GM21367 (cell line): ENCODE results near the gene SMOC1.

Experiments
- ATAC-seq: cut with Tn5 transposase; IDR thresholded peaks from one replicate; pipeline ENCODE4 v1.9.1; 2021; ENCODE audit not compliant: unreplicated experiment

SMOC1 gene, protein sequence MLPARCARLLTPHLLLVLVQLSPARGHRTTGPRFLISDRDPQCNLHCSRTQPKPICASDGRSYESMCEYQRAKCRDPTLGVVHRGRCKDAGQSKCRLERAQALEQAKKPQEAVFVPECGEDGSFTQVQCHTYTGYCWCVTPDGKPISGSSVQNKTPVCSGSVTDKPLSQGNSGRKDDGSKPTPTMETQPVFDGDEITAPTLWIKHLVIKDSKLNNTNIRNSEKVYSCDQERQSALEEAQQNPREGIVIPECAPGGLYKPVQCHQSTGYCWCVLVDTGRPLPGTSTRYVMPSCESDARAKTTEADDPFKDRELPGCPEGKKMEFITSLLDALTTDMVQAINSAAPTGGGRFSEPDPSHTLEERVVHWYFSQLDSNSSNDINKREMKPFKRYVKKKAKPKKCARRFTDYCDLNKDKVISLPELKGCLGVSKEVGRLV

DNA sequence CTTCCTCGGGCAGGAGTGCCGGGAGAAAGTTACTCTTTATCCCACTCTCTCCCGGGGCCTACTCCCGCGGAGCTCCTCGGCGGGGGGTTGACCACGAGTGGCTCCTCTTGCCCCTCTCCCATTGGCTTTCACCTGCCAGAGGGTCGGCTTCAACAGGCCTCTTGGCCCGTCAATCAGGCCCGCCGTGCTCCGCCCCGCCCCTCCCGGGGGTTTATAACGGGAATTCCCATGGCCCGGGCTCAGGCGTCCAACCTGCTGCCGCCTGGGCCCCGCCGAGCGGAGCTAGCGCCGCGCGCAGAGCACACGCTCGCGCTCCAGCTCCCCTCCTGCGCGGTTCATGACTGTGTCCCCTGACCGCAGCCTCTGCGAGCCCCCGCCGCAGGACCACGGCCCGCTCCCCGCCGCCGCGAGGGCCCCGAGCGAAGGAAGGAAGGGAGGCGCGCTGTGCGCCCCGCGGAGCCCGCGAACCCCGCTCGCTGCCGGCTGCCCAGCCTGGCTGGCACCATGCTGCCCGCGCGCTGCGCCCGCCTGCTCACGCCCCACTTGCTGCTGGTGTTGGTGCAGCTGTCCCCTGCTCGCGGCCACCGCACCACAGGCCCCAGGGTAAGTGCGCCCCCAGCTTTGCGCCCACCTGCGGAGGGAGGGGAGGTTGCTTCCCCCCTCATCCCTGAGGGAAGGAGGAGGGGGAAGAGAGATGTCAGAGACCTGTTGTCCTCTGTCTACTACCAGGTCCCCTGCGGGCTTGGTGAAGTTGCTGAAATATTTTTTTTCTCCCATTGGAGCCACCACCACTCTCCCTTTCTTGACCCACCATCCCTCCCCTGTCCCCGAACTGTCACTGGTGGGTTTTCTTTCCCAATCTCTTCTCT is at the start of gene SMOC1:
Gene SMOC1 (plus strand): TSS at position 242 of the 869 bp plus-strand sequence. CDS start 263 bp downstream, at position 505.
- no peak for ATAC-seq

DNA sequence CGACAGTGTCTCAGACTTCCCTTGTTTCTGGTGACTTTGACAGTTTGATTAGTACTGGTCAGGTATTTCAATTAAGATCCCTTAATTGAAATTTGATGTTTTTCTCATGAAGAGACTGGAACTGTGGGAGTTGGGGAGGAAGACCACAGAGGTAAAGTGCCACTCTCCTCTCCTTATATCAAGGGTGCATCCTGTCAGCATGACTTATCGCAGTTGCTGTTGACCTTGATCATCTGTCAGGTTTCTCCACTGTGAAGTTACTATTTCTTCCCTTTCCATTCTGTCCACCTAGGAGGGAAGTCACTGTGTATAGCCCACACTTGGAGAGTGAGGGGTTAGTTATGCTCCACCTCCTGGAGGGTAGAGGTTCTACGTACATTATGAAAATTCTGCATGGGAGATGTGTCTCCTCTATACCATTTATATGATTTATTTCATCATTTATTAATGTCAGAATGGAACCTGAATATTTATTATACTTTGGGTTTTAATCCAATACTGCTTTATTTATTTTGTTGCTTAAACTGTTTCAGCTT is 40.3 kb upstream of the SMOC1 start:
- no peak for ATAC-seq

DNA sequence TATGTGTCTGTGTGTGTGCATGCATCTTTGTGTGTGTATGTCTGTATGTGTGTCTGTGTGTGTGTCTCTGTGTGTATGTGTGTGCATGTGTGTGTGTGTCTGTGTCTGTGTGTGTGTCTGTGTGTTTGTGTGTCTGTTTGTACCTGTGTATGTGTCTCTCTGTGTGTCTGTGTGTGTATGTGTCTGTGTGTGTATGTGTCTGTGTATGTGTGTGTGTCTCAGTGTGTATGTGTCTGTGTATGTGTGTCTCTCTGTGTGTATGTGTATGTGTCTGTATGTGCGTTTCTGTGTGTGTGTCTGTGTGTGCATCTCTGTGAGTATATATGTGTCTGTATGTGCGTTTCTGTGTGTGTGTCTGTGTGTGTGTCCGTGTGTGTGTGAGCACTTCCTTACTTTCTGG is 39.6 kb upstream of the SMOC1 start:
- ATAC-seq: no peak

DNA sequence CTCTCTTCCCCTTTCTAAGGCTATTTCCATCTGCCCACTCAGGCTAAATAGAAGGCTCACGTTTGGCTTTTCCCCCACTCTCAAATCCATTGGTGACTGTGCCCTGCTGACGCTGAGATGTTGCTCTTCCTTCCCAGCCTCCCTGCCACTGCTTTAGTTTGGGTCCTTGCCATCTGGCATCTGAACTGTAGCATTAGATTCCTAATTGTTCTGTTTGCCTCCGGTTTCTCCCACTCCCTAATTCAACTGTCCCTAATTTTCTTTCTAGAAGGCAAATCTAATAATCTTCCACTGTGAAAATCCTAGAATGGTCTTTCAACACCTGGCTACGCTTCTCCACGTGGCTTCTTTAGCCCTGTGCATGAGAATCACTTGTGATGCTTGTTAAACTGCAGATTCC is 37.6 kb upstream of the SMOC1 start:
- no peak for ATAC-seq

DNA sequence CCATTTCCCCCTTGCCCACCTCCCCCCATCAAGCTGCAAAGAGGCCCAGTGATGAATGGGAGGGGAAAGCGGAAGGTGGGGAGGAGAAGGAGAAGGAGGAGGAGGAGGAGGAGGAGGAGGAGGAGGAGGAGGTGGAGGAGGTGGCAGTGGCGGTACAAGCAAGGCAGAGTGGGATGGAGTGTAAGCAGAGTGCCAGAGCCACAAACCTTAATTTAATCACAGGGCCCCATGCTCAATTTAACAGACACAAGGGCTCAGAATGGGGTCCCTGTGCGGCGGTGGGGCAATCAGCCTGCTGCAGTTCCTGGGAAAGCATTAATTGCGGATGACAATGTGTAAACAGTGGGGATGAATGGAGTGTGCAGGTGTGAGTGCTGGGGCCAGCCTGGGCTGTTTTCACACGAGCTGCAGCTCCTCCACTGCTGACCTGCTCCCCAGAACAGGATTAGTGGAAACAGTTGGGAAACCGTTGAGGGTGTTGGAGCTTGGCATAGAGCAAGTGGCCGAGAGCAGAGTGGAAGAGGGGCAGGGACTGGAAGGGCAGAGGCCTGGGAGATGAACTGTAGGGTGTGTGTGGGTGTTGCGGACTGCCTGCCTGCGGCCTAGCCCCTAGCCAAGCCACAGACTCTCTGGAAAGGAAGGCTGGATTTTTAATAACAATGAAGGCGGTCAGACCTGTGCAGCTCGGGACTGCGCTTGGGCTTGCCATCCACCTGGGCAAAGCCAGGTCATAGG is 36.4 kb upstream of the SMOC1 start:
- ATAC-seq: no peak

DNA sequence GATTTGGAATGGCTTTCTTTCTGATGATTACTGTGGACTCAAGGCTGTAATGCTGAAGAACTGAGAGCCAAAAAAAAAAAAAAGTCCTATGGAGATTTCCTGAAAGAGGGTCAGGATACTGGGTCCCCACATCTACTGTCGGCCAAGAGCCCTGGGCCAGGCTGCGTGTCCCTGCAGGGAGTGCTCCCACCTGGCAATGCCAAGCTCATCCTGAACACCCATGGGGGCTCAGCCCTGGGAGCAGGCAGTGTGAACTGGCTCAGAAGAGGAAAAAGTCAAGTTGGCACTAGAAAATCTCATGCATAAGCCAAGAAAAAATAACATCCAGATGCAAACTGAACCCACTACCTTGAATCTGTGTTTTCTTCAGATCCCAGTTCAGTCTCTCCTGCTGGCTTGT is 35.0 kb upstream of the SMOC1 start:
- no peak for ATAC-seq

DNA sequence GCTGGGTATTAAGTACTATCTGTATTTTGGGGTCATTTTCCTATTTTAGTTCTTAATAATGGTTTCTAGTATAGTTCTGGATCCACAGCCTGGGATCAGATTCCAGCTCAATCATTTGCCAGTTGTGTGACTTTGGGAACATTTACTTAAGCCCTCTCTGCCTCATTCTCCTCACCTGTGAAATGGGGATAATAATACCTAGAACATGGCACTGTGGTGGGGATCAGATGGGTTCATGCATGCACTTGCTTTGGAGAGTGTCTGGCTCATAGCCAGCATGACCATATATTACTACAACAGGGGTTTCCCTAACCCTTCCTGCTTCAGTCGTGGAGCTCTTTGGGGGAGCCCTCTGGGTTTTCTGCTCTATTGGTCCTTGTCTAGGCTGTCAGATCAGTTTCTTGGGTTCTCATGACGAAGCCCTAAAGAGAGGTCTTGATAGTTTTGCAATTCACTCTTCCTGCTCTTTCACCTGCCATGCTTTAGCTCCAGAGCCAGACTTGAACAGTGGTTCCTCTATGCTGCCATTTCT is 34.1 kb upstream of the SMOC1 start:
- ATAC-seq: no peak

DNA sequence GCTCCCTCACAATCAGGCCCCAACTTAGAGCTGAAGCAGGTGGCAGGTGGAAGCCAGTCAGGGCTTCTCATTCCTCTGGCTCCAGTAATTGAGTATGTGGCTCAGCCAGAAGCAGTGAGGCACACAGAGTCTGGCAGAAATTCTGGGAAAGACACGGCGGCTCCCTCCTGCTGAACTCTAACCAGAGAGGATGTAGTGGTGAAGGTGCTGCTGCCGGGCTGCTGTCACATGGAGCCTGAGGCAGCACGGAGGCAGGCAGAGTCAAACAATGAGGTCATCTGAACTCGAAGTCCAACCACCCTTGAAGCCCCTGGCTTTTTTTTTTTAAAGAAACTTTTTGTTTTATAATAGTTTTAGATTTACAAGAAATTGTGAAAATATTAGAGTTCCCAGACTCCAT is 33.4 kb upstream of the SMOC1 start:
- no peak for ATAC-seq

DNA sequence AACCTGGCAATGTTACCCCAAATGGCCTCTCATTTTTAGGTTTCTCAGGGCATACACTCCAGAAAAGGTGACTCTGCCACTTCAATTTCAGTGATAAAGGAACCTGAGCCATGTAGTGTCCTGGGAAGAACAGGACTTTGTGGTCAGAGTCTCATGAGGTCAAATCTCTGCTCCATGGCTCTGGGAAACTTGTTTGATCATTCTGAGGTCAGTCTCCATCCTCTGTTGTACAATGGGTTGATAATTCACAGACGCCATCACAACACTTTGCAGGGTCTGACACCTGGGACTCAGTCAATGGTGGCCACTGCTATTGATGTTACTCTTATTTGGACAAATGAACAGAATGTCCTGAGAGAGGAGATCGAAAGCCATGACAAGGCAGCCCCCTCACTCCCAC is 31.1 kb upstream of the SMOC1 start:
- no peak for ATAC-seq

DNA sequence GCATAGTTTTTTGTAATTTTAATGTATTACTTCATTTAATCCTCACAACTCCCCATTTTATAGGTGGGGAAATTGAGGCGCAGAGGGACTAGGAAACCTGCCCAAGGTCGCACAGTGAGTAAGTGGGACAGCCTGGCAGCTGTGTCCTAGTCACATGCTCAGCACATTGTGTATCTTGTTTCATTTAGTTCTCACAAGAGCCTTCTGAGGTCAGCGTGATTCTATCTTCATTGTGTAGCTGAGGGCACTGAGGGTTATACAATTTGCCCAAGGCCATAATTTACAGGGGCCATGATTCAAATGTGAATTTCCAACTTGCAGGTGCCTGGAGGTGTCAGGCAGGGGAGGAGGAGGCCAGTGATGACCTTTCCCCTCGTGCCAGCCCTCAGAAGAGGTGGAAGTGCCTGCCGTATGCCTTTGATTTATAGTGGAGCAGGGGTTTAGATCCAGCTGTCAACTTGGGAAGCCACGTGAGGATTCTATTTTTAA is 30.3 kb upstream of the SMOC1 start:
- ATAC-seq: no peak

DNA sequence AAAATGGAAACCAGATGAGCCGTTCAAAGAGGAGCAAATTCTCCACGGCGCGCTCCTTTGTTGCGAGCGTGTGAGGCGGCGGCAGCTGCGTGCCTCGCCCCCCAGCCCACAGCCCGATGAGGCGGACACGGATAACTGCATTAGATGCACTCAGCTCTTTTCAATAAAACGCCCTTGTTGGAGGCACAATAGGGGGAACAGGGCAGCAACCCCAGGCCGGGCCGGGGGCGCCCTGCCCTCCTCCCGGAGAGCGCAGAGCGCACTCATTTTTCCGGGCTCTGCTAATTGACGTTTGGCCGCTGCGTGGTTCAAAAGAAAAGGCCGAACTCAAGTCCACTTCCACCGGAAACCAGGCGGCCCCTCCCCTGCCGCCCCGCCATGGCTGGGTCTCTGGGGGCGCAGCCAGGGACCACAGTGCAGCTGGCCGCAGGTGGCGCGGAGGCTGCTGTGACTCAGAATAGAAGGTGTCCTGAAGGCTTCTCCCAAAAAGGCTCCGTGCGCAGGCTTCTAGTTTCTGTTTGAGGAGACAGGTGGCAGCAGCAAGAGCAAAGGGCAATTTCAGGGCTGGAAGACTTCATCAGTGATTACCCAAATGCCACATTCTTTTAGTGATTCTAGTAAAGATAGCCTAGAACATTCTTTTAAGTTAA is 29.0 kb upstream of the SMOC1 start:
- no peak for ATAC-seq

DNA sequence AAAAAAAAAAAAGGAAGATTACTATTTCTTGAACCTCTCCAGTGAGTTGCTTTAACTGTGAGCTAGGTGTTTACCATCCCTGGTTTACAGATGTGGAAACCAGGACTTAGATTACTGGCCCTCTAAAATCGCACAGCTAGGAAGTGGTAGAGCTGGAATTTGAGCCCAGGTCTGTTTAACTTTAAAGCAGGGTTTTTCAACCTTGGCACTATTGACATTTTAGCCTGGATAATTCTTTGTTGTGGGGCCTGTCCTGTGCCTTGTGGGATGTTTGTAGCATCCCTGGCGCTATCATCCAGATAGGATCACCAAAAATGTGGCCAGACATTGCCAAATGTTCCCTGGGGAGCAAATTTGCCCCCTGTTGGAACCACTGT is 28.5 kb upstream of the SMOC1 start:
- no peak for ATAC-seq

DNA sequence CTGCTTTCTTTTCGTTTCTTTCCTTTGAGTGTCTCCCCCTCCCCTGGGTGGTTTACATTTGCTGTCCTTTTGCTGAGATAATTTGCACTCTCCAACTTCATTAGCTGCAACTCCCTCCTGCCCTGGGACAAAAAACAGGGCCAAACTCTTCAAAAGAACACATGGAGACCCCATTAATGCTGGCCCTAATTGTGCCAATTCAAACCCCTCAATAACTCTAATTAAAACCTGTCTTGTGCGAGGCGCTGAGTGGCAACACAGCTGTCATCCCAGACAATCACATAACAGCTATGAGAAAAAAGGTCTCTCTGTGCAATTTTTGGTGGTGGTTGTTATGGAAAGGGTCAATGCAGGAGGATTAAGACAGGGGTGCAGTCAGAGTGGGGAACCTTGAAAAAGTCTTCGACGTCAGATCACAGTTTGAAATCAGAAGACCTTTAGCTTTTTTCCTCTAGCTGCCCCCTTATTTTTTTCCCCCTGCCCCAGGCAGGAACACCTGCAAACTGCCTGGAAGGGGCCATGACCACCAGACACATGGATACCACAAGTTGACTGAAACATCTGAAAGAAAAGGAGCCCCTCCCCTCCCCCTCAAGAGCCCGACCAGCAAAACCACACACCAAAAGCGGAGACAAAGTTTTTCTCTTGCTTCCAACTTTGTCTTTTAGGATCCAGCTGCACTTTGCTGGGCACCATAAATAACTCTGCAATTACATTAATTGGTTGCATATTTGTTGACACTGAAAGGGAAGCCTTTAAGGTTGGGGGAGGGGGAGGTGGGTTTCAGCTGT is 26.5 kb upstream of the SMOC1 start:
- no peak for ATAC-seq

DNA sequence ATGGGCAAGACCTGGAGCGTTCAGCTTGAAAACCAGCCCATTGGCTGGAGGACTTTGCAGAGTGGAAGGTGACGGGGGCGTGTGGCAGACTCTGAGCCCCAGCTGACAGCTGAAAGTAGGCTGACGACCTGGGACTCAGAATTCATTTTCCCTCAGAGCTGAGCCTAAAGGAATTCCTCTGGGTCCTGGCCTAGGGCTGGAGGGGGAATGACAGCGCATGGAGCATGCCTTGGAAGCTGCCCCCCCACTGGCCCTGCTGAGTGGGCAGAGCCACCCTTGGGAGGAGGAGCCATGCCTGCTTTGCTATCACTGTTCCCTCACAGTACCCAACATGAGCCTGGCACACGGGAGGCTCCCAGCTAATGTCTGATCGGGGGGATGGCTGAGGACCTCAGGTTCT is 25.4 kb upstream of the SMOC1 start:
- ATAC-seq: no peak

DNA sequence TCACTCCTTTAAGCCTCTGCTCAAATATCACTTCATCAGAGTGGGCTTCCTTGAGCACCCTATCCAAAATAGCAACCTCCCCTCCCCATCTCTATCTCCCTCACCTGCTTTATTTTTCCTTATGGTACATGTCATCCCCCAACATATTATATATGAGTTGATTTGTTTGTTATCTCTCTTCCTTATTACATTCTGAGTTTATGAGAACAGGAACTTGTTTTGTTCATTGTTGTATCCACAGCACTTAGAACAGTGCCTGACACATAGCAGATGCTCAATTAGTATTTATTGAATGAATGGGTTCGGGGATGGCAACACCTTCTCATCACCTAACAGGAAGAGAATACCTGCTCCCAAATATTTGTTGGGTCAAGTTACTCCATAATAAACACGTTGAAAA is 24.6 kb upstream of the SMOC1 start:
- no peak for ATAC-seq

DNA sequence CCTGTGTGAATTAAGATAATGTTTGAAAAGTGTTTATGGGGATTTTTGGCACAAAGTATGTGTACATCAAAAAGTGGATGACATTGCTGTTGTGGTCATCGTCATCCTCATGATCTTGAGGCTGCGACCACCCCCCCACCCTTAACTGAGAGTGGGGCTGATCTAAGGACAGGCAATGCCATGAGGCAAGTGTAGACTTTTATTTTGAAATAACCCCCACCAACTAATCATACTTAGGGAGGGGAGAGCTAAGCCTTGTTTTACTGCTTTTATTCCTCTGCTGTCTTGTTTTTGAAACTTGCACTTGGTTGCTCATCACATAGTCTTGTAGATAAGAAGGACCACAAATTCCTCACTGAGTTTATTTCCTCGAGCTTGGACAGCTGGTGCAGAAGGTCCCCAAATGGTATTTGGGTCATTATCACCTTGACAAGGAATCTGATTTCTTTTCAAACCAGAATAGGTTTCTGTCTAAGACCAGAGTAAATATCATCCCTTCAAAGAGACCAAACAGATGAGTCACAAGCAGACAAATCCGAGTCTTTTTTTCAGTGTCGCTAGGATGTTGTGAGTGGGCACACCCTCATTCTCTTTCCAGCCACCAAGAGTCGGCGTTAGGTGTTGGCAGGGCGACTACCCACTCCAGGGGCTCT is 23.9 kb upstream of the SMOC1 start:
- no peak for ATAC-seq

DNA sequence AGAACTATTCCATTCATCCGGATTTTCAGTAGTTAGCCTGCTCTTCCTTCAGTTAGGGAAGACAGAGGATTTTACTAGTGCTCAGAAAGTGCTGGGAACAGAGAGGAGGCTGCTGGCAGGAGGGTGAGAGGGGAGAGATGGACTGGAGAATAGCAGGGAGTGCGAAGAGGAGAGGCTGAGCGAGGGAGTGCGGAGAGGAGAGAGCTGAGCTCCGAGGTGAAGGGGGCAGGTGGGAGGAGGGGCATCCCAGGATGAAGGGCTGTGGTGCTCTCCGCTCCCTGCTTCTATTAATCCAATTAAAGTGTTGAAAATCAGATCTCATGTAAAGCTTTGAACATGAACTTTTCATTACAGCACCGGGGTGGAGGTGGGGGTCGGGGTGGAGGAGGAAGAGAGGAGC is 20.4 kb upstream of the SMOC1 start:
- no peak for ATAC-seq

DNA sequence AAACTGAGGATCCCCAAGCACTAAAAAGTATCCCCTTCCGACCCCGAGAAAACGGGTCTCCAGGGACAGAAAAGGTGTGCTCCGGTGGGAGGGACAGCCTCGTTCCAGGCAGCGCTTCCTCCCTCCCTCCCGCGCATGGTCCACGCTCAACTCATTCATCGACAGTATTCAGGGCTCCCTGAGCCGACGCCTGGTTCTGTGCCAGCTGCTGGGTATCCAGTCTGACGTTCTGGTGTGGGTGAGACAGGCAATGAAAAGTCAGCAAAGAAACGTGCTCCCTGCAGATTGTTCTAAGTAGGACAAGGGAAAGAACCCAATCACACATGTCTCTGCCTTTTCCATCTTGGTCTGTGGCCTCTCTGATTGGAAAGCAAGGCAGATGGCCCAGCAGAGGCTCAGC is 19.6 kb upstream of the SMOC1 start:
- ATAC-seq: no peak

DNA sequence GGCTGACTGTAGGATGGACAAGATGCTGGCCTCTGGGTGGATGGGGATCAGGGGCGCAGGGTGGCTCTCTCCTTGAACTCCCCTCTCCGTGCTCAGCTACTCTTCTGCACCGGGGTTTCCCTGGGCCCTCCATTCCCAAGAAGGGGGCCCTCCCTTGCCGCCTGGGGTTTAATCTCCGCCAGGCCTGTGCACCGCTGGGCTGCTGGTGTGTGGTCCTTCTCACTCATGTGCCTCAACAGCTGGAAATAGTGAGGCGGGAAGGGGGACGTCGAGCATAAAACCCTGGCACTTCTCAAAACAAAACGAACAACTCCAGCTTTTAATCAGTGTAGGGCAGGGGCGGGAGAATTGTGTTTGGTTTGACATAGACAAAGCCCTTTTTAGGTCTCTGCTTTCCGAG is 19.0 kb upstream of the SMOC1 start:
- no peak for ATAC-seq
